H1 (cell line): ENCODE data around the gene CANT1.

Source experiments
- EZH2 ChIP-seq: fragments of 200-600 bp; sonication (generic); IDR thresholded peaks from 2 replicates; pipeline ENCODE4 v1.7.1; 2012; ENCODE audit warnings: low read depth, mild to moderate bottlenecking, moderate library complexity, low read length, inconsistent platforms; ENCODE audit not compliant: severe bottlenecking
- POLR2A ChIP-seq, 2 experiments: IDR thresholded peaks; 1 replicate in 1 of 2; 2 replicates in 1 of 2; pipeline ENCODE4 v1.6.1; 2011; ENCODE audit warnings: low read depth in 2 of 2, low read length in 2 of 2, mild to moderate bottlenecking in 2 of 2; ENCODE audit errors: control extremely low read depth in 1 of 2
- RAD21 ChIP-seq, 2 experiments: IDR thresholded peaks in 1 of 2; conservative IDR thresholded peaks in 1 of 2; 2 replicates each; pipeline ENCODE4 v1.6.1; 2011; ENCODE audit warnings: low read depth in 2 of 2, low read length in 2 of 2, improper control_type of control experiment in 1 of 2, inconsistent platforms in 1 of 2, mild to moderate bottlenecking in 1 of 2, moderate library complexity in 1 of 2
- SP4 ChIP-seq: IDR thresholded peaks from 2 replicates; pipeline ENCODE4 v1.6.1; 2012; ENCODE audit warnings: low read length, inconsistent platforms
- TCF12 ChIP-seq: IDR thresholded peaks from 2 replicates; pipeline ENCODE4 v1.6.1; 2011; ENCODE audit warnings: low read depth, mild to moderate bottlenecking, low read length
- TEAD4 ChIP-seq: IDR thresholded peaks from 2 replicates; pipeline ENCODE4 v1.6.1; 2012; ENCODE audit warnings: low read depth, low read length, inconsistent platforms, mixed read lengths
- ZNF274 ChIP-seq: IDR thresholded peaks from 2 replicates; pipeline ENCODE4 v1.7.0; 2012; ENCODE audit warnings: low read length, borderline replicate concordance; ENCODE audit errors: extremely low read depth
- TF ChIP-seq, protein P1 (sequence below), 3 experiments: IDR thresholded peaks; 1 replicate in 2 of 3; 2 replicates in 1 of 3; pipeline versions ENCODE4 v1.5.1 to v1.6.1; 2011; ENCODE audit warnings: low read length in 3 of 3, mild to moderate bottlenecking in 3 of 3, inconsistent platforms in 2 of 3, low read depth in 1 of 3, moderate library complexity in 1 of 3; ENCODE audit not compliant: insufficient read depth in 1 of 3; ENCODE audit errors: control extremely low read depth in 1 of 3

DNA sequence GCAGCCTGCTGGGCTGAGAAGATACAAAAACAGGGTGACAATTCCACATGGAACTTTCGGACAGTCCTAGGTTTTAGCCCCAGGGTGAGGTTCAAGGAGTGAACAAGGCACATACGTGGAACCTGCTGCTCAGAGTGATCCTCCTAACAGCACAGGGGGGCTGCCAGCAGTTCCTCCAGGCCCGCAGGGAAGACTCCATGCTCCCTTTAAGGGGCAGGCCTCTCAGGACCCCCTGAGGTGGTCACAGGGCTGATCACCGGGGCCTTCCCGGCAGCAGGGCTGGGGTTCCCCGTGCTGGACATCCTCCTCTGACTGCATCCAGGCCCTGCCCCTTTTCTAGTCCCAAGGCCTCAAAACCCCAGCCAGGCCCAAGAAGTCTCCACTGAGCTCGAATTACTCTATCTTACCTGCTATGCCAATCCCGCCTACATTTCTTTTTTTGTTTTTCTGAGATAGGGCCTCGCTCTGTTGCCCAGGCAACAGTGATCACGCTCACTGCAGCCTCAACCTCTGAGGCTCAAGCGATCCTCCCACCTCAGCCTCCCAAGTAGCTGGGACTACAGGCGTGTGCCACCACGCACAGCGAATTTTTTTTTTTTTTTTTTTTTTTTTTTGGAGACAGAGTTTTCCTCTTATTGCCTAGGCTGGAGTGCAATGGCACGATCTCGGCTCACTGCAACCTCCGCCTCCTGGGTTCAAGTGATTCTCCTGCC is 10.4 kb downstream of the CANT1 start:
- TF ChIP-seq, protein P1, sequence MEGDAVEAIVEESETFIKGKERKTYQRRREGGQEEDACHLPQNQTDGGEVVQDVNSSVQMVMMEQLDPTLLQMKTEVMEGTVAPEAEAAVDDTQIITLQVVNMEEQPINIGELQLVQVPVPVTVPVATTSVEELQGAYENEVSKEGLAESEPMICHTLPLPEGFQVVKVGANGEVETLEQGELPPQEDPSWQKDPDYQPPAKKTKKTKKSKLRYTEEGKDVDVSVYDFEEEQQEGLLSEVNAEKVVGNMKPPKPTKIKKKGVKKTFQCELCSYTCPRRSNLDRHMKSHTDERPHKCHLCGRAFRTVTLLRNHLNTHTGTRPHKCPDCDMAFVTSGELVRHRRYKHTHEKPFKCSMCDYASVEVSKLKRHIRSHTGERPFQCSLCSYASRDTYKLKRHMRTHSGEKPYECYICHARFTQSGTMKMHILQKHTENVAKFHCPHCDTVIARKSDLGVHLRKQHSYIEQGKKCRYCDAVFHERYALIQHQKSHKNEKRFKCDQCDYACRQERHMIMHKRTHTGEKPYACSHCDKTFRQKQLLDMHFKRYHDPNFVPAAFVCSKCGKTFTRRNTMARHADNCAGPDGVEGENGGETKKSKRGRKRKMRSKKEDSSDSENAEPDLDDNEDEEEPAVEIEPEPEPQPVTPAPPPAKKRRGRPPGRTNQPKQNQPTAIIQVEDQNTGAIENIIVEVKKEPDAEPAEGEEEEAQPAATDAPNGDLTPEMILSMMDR (IDR thresholded peaks at IDR 0.05; ENCODE audit: control extremely low read depth in 1 of 3, insufficient read depth in 1 of 3, low read depth in 1 of 3, low read length in 3 of 3), result no peak
- no peak for TF ChIP-seq SP4
- TF ChIP-seq TEAD4, result no peak
- TF ChIP-seq RAD21 (IDR thresholded peaks at IDR 0.05 in 1 of 2, conservative IDR thresholded peaks at IDR 0.05 in 1 of 2; ENCODE audit: low read depth in 2 of 2, low read length in 2 of 2), result no peak
- TF ChIP-seq TCF12, result no peak
- no peak for TF ChIP-seq ZNF274
- no peak for TF ChIP-seq EZH2
- no peak for TF ChIP-seq POLR2A (IDR thresholded peaks at IDR 0.05; ENCODE audit: control extremely low read depth in 1 of 2, low read depth in 2 of 2, low read length in 2 of 2)
